NCI-H2196 (cell line): ENCODE data around the gene APP.

ENCODE experiments used
- DNase-seq: peaks from one replicate; lab custom pipeline; 2025; ENCODE audit not compliant: unreplicated experiment; lab: John Stamatoyannopoulos, UW

APP gene

DNA sequence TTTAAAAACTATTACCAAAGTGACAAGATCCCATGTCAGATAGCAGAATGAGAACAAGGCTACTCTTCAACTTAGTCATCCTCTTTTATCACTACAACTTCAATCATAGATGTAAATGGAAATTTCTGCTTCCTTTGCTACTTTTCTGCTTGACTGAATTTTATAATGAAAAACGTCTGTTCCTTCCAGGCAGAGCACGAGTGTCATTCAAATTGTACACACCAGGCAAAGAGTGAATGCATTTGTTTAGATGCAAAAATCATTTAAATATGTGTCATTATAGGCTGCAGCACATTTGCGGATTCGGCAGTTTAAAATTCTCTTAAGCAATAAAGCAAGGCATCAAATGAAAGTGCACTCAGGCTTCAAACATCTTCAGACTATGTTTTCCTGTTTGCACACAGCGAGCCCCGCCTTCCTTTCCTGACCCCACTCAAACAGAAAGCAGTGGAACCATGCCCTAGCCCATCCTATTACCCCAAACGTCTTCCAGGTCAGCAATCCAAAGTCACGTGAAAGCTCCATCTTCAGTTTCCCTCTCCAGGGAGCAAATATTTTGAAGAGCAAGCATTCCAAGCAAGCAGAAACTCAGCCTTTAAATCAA is 99.6 kb downstream of the APP start:
- DNase-seq: no peak

DNA sequence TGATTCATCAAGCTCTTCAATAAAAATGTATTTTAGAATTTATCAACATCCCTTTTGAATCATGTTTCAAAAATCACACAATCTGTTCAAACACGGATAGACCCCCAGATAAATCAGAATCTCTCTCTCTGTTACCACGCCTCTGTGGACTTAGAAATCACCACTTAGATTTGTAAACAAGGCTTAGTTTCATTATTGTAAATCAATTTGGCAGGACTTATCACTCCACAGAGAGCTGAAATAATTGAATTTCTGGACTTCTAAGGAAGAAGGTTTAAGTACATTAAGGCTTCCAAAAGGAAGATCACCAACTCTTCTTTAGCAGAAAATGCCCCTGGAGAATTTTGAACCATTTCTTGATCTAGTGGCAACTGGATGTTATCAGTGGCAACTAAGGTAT is 100.4 kb downstream of the APP start:
- no peak for DNase-seq

DNA sequence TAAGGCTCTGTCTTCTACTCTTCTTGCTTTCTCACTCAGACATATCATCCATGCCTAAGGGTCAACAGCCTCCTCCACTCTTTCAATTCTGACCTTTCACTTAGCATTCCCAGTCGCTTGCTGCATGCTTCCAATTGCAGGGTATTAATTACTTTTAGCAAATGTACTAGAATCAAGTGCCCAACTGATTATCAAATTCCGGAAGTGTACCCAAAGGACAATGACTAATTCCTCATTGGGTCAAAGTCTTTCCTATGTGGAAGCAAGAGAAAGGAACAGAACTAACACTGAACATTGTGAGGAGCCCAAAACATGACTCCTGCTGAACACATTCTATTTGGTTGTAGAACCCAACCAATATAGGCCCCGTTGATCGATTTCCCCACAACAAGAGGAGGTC is 101.8 kb downstream of the APP start:
- DNase-seq: no peak

- DNase-seq: no peak
Measured at GRCh38 chr21:26067836-26068594, 102.6 kb downstream of the APP start.

DNA sequence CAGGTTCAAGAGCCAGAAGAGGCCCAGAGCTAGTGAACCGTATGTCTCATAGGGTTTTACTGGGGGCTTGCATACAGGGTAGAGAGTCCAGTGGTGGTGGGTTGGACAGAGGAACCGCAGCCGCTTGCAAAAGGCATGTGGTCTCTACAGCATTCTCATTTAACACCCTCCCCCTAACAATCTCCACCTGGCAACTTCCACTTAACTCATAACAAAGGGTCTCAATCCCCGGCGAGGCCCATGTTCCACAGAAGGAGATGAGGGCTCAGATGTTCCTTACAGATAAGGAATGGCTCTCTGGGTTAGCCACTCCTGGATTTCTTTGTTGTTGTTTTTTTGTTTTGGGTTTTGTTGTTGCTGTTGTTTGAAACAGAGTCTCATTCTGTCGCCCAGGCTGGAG is 106.1 kb downstream of the APP start:
- DNase-seq: no peak

DNA sequence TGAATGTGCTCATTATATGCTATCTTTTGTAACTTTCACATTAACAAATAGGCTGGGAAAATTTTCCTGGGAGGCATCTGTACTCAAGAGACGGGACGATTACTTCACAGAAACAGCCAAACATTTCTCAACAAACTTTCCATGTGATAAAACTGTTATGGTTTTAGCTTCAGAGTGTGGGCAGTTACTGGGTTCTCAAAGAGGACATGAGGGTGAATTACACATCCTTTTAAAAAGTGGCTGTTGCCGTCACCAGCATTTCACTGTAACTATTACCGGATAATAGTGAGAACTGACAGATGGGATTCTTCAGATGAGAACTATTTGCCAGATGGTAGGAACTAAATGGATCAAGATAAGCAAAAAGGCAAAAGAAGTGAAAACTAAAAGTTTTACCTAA is 109.1 kb downstream of the APP start:
- DNase-seq: no peak

GRCh38 chr21:26060335-26061115 is 110.0 kb downstream of the APP start:
- DNase-seq: no peak

DNA sequence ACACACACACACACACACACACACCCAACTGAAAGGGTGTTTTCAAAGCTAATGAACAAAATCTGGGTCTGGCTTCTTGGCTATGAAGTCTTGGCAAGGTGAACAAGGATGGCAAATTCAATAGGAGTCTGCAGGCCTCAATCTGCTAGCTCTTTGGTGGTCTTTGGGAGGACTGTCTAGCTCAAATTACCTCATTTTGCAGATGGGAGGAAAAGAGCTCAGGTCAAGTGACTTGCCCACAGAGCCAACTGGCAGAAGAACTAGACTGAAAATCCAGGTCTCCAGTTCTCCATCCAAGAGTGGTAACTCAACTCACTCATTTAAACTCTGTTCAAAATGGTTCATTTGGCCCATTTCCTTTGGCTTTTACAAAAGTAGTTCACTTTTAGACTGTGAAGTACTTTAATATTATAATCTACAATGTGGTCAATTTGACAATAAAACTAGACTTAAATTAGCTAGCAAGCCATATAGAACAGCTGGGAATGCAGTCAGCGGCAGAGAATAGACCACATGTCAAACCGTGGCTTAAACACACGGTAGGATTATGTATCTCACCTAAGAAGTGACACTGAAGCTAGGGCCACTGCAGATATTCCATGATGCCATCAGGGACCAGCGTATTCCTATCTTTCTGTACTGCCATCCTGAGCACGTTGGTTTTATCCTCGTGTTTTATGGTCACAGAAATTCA is 112.9 kb downstream of the APP start:
- DNase-seq: no peak

GRCh38 chr21:26055841-26056264 is 114.7 kb downstream of the APP start:
- DNase-seq: no peak

DNA sequence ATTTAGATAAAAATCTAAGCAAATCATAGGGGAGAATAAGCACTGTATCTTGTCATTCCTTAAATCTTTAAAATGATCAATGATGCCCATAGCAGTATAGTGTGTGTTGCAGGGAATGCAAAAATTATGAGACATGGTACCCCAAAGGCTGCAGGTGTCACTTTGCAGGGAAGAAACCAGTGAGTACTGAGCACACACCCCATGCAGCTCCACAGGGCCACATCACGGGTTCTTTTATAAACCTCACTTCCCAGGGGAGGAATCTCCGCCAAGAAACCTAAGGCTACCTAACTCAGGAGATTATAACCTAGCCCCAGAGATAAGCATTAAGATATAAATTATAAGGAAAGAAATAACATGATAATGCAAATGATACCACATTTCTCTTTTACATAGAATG is 115.6 kb downstream of the APP start:
- no peak for DNase-seq

- no peak for DNase-seq
Measured at GRCh38 chr21:26052057-26052456, 118.5 kb downstream of the APP start.

- DNase-seq: no peak
Measured at GRCh38 chr21:26050857-26051256, 119.7 kb downstream of the APP start.

- no peak for DNase-seq
Measured at GRCh38 chr21:26049803-26050202, 120.8 kb downstream of the APP start.

GRCh38 chr21:26047279-26047967 is 123.1 kb downstream of the APP start:
- no peak for DNase-seq

GRCh38 chr21:26043891-26044290 is 126.7 kb downstream of the APP start:
- no peak for DNase-seq

DNA sequence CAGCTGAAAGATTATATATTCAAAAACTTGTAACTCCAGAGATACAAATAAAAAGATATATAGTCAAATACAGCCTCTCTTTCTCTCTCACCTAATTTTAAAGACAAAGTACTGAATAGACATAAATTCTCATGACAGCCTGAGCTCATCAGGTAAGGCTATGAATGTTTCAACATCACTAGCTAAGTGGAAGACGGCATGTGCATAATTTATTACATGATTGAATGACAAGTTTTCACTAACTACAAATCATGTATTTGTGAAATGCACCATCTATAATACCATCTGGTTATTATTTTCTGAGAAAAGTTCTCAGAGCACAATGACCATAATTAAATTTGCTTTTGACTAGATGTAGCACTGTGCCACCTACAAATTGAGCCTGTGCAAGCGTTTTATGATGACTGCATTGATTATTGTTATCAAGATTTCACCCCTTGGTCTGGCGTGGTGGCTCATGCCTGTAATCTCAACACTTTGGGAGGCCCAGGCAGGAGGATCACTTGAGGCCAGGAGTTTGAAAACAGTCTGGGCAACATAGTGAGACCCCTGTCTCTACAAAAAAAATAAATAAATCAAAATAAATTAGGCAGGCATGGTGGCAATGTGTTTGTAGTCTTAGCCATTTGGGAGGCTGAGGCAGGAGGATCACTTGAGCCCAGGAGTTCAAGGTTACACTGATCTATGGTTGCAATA is 128.2 kb downstream of the APP start:
- DNase-seq: no peak

- DNase-seq: peak; percentile 14
Measured at GRCh38 chr21:26041431-26042180, 129.0 kb downstream of the APP start.

DNA sequence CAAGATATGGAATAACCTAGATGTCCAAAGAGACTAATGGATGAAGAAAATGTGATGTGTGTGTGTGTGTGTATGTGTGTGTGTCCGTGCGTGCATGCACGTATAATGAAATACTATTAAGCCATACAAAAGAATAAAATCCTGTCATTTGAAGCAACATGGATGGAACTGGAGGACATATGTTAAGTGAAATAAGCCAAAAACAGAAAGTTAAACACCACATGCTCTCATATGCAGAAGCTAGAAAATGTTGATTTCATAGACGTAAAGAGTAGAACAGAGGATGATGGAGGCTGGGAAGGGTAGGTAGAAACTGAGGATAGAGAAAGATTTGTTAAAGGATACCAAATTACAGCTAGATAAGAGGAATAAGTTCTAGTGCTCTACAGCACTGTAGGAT is 133.7 kb downstream of the APP start:
- DNase-seq: no peak

DNA sequence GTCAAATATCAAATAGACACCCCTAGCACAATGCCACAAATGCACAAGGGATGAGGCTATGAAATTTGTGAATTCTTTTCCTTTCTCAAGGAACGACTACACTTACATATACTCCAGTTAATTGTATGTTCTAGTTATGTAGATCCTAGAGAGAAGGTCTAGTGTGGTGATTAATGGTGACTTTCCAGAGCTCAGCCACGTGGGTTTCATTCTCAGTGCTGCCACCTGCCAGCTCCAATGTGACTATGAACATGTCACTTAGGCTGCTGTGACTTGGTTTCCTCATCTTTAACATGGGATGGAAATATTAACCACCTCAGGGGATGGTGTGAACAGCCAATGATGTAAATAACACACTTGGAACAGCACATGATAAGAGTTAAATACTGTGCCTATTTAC is 138.3 kb downstream of the APP start:
- DNase-seq: no peak

DNA sequence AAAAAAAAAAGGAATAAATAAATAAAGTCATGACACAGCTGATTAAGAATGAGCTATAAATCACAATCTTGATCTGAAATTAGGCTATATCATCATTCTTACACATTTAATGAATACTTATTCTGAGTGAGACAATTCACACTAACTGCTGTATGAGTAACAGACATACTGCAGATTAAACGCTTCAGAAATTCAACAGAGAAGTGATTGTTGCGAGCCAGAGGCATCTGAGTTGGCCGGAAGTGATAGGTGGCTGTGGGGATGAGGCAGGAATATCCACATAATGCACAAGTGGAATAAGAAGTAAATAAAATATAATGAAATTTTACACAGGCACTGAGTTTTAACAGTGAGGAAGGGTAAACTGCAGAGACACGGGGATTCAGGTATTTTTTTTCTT is 142.4 kb downstream of the APP start:
- DNase-seq: no peak
